Adipose tissue (tissue), 3 donors: Measurements from ENCODE around the gene KCNV2. TPM values are rescaled to one million over a fixed set of nuclear protein-coding genes. Genes with fewer than 3 reads are reported as not detected.

ENCODE experiments used
- polyA plus RNA-seq, 3 donors: library from polyadenylated mRNA; stranded (reverse); fragments of 200-250 nt; gene quantifications; one replicate each; pipeline ENCODE4 v1.2.3, GENCODE V29; 2013
- donor health status: healthy with polysubstance abuse.
- donor health status: Bipolar disorder and iron deficiency.
- donor health status: healthy.

KCNV2 gene
- polyA plus RNA-seq, 3 donors, result not detected

Other genes starting within 250 kb of the KCNV2 start
- gene VLDLR, start 95.7 kb upstream of the KCNV2 start, polyA plus RNA-seq, result 10 to 100 TPM in 2 of 3 donors, 1 to 10 TPM in 1; 7.1 to 14.6 (median 13.2) TPM
- 10 to 100 TPM; 11.0 to 30.6 (median 30.0) TPM for gene PUM3, start 126.6 kb downstream of the KCNV2 start, polyA plus RNA-seq